CD4-positive, alpha-beta memory T cell (primary cell): Measurements from ENCODE around the gene TJP3. TPM values are rescaled to one million over a fixed set of nuclear protein-coding genes. Genes with fewer than 3 reads are reported as not detected.
A peak's percentile ranks its signal among the peaks of the same experiment; 100 is the strongest.

ENCODE experiments used
- CTCF ChIA-PET: fragments of 350-600 bp; sonication (Branson Sonifier 250); formaldehyde crosslinking; loops from one replicate; lab custom pipeline; 2021; ENCODE audit warnings: inconsistent platforms; ENCODE audit not compliant: partially characterized antibody; lab: Charles Lee
- POLR2A ChIA-PET: fragments of 350-600 bp; sonication (Branson Sonifier 250); formaldehyde crosslinking; loops from one replicate; lab custom pipeline; 2021; ENCODE audit not compliant: partially characterized antibody; lab: Charles Lee
- DNase-seq, 5 donors: peaks; one replicate each; pipeline versions ENCODE4 v3.0.0 to v3.0.0-alpha.2; 2020 to 2022; ENCODE audit warnings: mixed read lengths in 1 of 5
- H3K27ac ChIP-seq: one replicate; pipeline ENCODE4 v1.7.0; 2013; ENCODE audit warnings: low read depth, low read length
- H3K27me3 ChIP-seq: 2 replicates; pipeline ENCODE4 v1.7.0; 2013; ENCODE audit warnings: mild to moderate bottlenecking, low read length, moderate library complexity; ENCODE audit not compliant: insufficient read depth
- H3K36me3 ChIP-seq: 2 replicates; pipeline ENCODE4 v1.7.0; 2013; ENCODE audit warnings: mild to moderate bottlenecking, low read length, moderate library complexity; ENCODE audit not compliant: insufficient read depth
- H3K4me1 ChIP-seq: 2 replicates; pipeline ENCODE4 v1.7.0; 2013; ENCODE audit warnings: mild to moderate bottlenecking, low read length, moderate library complexity; ENCODE audit not compliant: insufficient read depth
- H3K4me3 ChIP-seq, 2 donors: one replicate each; pipeline ENCODE4 v1.7.0; 2013; ENCODE audit warnings: low read length in 2 of 2, mild to moderate bottlenecking in 1 of 2
- H3K9me3 ChIP-seq, 2 donors: one replicate each; pipeline ENCODE4 v1.7.0; 2013; ENCODE audit warnings: low read length in 2 of 2, control low read depth in 1 of 2; ENCODE audit not compliant: control insufficient read depth in 1 of 2
- H3K27ac Mint-ChIP-seq, 7 donors: one replicate each; pipeline ENCODE4 v1.8.0; 2020 to 2021; ENCODE audit warnings: mixed read lengths in 7 of 7, mild to moderate bottlenecking in 6 of 7, inconsistent platforms in 3 of 7, moderate library complexity in 3 of 7
- H3K27me3 Mint-ChIP-seq, 2 donors: one replicate each; pipeline ENCODE4 v1.8.0; 2020 to 2021; ENCODE audit warnings: mixed read lengths in 2 of 2
- H3K36me3 Mint-ChIP-seq, 2 donors: one replicate each; pipeline ENCODE4 v1.8.0; 2020 to 2021; ENCODE audit warnings: mixed read lengths in 2 of 2, inconsistent platforms in 1 of 2, mild to moderate bottlenecking in 1 of 2
- H3K4me1 Mint-ChIP-seq, 4 donors: one replicate each; pipeline ENCODE4 v1.8.0; 2020 to 2021; ENCODE audit warnings: mixed read lengths in 4 of 4, mild to moderate bottlenecking in 1 of 4
- H3K4me3 Mint-ChIP-seq, 8 donors: one replicate each; pipeline ENCODE4 v1.8.0; 2020 to 2021; ENCODE audit warnings: mixed read lengths in 8 of 8, mild to moderate bottlenecking in 7 of 8, moderate library complexity in 6 of 8, inconsistent platforms in 3 of 8
- H3K9me3 Mint-ChIP-seq, 8 donors: one replicate each; pipeline ENCODE4 v1.8.0; 2020 to 2021; ENCODE audit warnings: mixed read lengths in 8 of 8, mild to moderate bottlenecking in 5 of 8, inconsistent platforms in 3 of 8, moderate library complexity in 1 of 8
- intact Hi-C: fragments of 100-400 bp; cut with micrococcal nuclease; formaldehyde crosslinking; loops from one replicate; pipeline ENCODE4 v1.15.1; 2023
- polyA plus RNA-seq, 2 donors: library from polyadenylated mRNA; unstranded; fragments of 300-500 nt; fragmentation: Illumina TruSeq; gene quantifications; one replicate each; pipeline ENCODE4 v1.2.3, GENCODE V29; 2021
- total RNA-seq, 2 experiments: library from RNA; stranded (reverse); gene quantifications; one replicate each; pipeline ENCODE4 v1.2.3, GENCODE V29; 2021

TJP3 gene
- total and polyA plus RNA-seq, 4 experiments from 2014 or later: 17.6 to 23.4 (median 20.6) TPM

DNA sequence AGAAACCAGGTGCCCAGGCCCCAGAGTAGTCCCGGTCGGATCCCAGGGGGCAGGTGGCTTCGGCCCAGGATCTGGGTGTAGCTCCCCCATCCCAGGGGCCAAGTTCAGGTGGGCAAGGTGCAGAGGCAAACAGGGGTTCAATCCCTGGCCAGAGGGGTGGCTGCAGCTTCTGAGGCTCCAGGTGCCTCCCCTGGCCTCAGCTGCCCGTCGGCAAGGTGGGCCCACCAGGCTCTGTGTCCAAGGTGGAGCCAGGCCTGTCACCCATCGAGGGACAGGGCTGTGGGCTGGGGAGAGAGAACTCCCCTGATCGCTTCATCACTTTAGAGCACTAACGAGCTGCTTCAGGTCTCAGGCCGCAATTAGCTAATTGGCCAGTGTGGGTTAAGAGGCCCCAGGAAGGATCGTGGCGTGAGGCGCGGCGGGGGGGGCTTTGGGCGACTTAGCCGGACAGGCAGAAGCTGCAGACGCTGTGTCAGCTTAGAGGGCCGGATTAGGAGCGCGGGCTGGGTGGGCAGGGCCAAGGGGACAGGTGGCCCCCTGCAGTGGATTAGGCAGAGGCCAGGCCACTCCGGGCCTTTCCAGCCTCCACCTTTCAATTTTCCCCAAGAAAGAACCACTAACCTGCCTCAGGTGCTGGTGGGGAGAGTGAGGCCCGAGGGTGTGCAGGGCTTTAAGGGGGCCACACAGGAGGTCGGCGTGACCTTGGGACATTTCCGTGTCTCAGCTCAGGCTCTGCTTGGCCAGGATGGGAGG is 66.6 kb downstream of the TJP3 start:
- no peak overlapping the region for H3K27ac ChIP-seq
- CTCF ChIA-PET: interaction anchor here (0.9 kb wide), 1 partner anchor 48 kb away, joined by 3 read pairs; no protein-coding TSS in a partner anchor
- peak in 1 of 5 donors; percentile 27 for DNase-seq
- H3K9me3 ChIP-seq: no peaks in the 10 kb centered on the region
- H3K27ac Mint-ChIP-seq: peak overlapping the region in 2 of 7 donors; percentile 57 to 62
- peaks cover 0 to under 1% (median 0%) of the 10 kb centered on the region in 8 donors for H3K9me3 Mint-ChIP-seq
- no peaks in the 10 kb centered on the region for H3K36me3 ChIP-seq
- H3K4me1 ChIP-seq: no peaks in the 10 kb centered on the region
- H3K27me3 Mint-ChIP-seq: no peaks in the 10 kb centered on the region
- H3K4me3 ChIP-seq: no peak overlapping the region
- POLR2A ChIA-PET: interaction anchor here (1.6 to 2.3 kb wide), 2 partner anchors 12 to 38 kb away, joined by 4 to 11 read pairs; partner anchors contain the start of genes APBA3 and MRPL54
- peaks cover 3 to 4% of the 10 kb centered on the region in 2 donors for H3K36me3 Mint-ChIP-seq
- H3K4me1 Mint-ChIP-seq: peaks cover 0 to 2% (median under 1%) of the 10 kb centered on the region in 4 donors
- intact Hi-C loops: no loop called here
- H3K27me3 ChIP-seq: no peaks in the 10 kb centered on the region
- H3K4me3 Mint-ChIP-seq: no peak overlapping the region

DNA sequence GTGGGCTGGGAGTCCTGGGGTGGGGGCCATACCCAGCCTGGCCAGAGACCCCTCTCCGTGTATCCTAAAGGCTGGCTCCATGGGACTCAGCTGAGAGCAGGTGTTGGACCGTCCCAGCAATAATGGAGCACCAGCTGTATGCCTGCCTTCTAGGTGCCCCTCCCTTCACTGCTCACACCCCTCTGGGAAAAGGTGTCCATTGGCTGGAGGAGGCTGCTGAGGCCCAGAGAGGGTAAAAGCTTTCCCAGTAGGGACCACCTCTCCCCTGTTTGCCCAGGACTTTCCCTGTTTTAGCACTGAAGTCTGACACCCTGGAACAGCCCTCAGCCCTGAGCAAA is 67.2 kb downstream of the TJP3 start:
- ChIA-PET CTCF (no interaction called here), POLR2A (interaction anchor here (1.6 to 2.3 kb wide), 2 partner anchors 13 to 37 kb away, joined by 4 to 11 read pairs; partner anchors contain the start of genes APBA3 and MRPL54)
- Histone ChIP-seq H3K27me3 (no peaks in the 10 kb centered on the region), H3K27ac (no peak overlapping the region), H3K36me3 (no peaks in the 10 kb centered on the region), H3K9me3 (no peaks in the 10 kb centered on the region), H3K4me1 (no peaks in the 10 kb centered on the region), H3K4me3 (no peak overlapping the region)
- H3K27me3 Mint-ChIP-seq: no peaks in the 10 kb centered on the region
- peaks cover 0 to 3% (median 0%) of the 10 kb centered on the region in 8 donors for H3K9me3 Mint-ChIP-seq
- H3K4me1 Mint-ChIP-seq: peaks cover 0 to 2% (median under 1%) of the 10 kb centered on the region in 4 donors
- no peak overlapping the region for H3K4me3 Mint-ChIP-seq
- H3K36me3 Mint-ChIP-seq: peaks cover 3 to 4% of the 10 kb centered on the region in 2 donors
- no peak for DNase-seq
- intact Hi-C loops: no loop called here
- H3K27ac Mint-ChIP-seq: no peak overlapping the region

DNA sequence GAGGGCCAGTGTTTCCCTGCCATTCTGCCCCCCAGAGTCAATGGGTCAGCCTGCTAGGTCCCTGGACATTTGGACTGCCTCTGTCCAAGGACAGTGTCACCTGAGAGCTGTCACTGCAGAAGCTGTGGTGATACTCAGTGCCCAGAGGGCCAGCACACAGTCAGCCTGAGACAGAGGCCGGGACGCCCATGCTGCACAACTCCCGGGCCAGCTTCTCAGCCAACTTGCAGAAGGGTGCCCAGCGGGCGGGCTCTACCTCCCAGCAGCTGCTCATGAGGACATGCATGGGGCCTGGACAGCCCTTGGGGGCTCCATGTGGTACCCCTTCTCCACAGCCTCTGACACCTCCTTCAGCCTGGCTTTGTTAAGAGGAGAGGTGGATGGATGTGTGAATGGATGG is 67.6 kb downstream of the TJP3 start:
- POLR2A ChIA-PET: interaction anchor here (1.6 to 2.3 kb wide), 2 partner anchors 13 to 37 kb away, joined by 4 to 11 read pairs; partner anchors contain the start of genes APBA3 and MRPL54
- Histone ChIP-seq H3K36me3 (no peaks in the 10 kb centered on the region), H3K4me3 (no peak overlapping the region), H3K4me1 (no peaks in the 10 kb centered on the region), H3K27me3 (no peaks in the 10 kb centered on the region), H3K9me3 (peaks cover 0 to 2% of the 10 kb centered on the region in 2 donors), H3K27ac (no peak overlapping the region)
- CTCF ChIA-PET: no interaction called here
- Mint-ChIP-seq H3K4me1 (peaks cover 0 to 2% (median 1%) of the 10 kb centered on the region in 4 donors), H3K9me3 (peaks cover 0 to 5% (median 1%) of the 10 kb centered on the region in 8 donors), H3K27me3 (no peaks in the 10 kb centered on the region), H3K27ac (no peak overlapping the region), H3K4me3 (no peak overlapping the region), H3K36me3 (peaks cover 4% of the 10 kb centered on the region in 2 donors)
- DNase-seq: peak in 1 of 5 donors; percentile 22
- intact Hi-C loops: no loop called here

GRCh38 chr19:3776479-3777040 is 68.4 kb downstream of the TJP3 start:
- Mint-ChIP-seq H3K27me3 (no peaks in the 10 kb centered on the region), H3K27ac (no peak overlapping the region), H3K36me3 (peaks cover 5 to 8% of the 10 kb centered on the region in 2 donors), H3K9me3 (peaks cover 0 to 11% (median 9%) of the 10 kb centered on the region in 8 donors), H3K4me3 (no peak overlapping the region), H3K4me1 (peaks cover 0 to 9% (median 4%) of the 10 kb centered on the region in 4 donors)
- Histone ChIP-seq H3K4me3 (no peak overlapping the region), H3K27me3 (no peaks in the 10 kb centered on the region), H3K36me3 (no peaks in the 10 kb centered on the region), H3K27ac (no peak overlapping the region), H3K9me3 (peaks cover 0 to 9% of the 10 kb centered on the region in 2 donors), H3K4me1 (no peaks in the 10 kb centered on the region)
- ChIA-PET POLR2A (no interaction called here), CTCF (no interaction called here)
- no peak for DNase-seq
- intact Hi-C loops: no loop called here

- POLR2A ChIA-PET: interaction anchor here (1.2 kb wide), 1 partner anchor 16 kb away, joined by 4 read pairs; the partner anchor contains the start of gene MRPL54
- no peak overlapping the region for H3K4me3 ChIP-seq
- no peak overlapping the region for H3K27ac Mint-ChIP-seq
Measured at GRCh38 chr19:3778104-3778867, 70.1 kb downstream of the TJP3 start.

DNA sequence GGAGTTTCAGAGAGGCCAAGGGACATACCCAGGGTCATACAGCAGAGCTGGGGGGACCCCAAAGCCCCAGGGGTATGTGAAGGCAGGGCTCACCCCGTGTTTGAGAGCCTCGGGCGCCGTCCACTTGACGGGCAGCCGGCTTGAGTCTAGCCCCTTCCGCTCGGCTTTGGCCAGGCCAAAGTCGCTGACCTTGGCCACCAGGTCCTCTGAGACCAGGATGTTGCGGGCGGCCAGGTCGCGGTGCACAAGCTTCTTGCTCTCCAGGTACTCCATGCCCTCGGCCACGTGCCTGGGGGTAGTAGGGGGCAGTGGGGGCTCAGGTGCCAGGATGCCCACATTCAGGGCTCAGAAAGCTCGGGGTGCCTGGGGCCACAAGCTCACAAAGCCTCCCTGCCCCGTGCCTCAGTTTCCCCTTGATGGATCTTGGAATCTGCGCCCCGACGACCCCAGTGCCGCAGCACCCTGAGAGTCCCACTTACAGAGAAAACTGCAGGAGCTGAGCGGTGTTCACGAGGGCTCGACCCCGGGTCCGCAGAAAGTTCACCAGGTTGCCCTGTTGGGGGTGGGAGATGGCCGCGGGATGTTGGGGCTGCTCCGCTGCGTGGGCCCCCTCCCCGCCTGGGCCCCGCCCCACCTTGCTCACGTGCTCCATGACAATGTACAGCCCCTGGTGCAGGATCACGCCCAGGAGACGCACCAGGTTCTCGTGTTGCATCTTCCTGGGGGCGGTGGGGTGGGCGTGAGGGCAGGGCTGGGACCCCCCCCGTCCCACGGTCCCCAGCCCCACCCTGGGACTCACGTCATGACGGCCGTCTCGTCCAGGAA is 70.9 kb downstream of the TJP3 start:
- H3K9me3 Mint-ChIP-seq: peaks cover 2 to 27% (median 19%) of the 10 kb centered on the region in 8 donors
- peaks cover 0 to 10% (median 4%) of the 10 kb centered on the region in 4 donors for H3K4me1 Mint-ChIP-seq
- H3K27ac ChIP-seq: no peak overlapping the region
- peak in 1 of 5 donors; percentile 17 for DNase-seq
- H3K4me3 Mint-ChIP-seq: no peak overlapping the region
- H3K9me3 ChIP-seq: peaks cover 0 to 17% of the 10 kb centered on the region in 2 donors
- intact Hi-C loops: no loop called here
- peaks cover 14 to 20% of the 10 kb centered on the region in 2 donors for H3K36me3 Mint-ChIP-seq
- no peaks in the 10 kb centered on the region for H3K4me1 ChIP-seq
- H3K27me3 ChIP-seq: no peaks in the 10 kb centered on the region
- no peaks in the 10 kb centered on the region for H3K36me3 ChIP-seq
- ChIA-PET CTCF (no interaction called here), POLR2A (interaction anchor here (0.8 to 1.2 kb wide), 2 partner anchors 16 to 17 kb away, joined by 3 to 4 read pairs; partner anchors contain the start of gene MRPL54)
- no peaks in the 10 kb centered on the region for H3K27me3 Mint-ChIP-seq
- no peak overlapping the region for H3K4me3 ChIP-seq
- H3K27ac Mint-ChIP-seq: no peak overlapping the region

More at GRCh38 chr19:3778104-3778867, 70.1 kb downstream of the TJP3 start:
- H3K4me1 ChIP-seq: no peaks in the 10 kb centered on the region
- H3K4me1 Mint-ChIP-seq: peaks cover 0 to 10% (median 3%) of the 10 kb centered on the region in 4 donors
- H3K27me3 ChIP-seq: no peaks in the 10 kb centered on the region
- no peak overlapping the region for H3K4me3 Mint-ChIP-seq
- no peaks in the 10 kb centered on the region for H3K27me3 Mint-ChIP-seq
- DNase-seq: peak in 1 of 5 donors; percentile 11
- H3K9me3 ChIP-seq: peaks cover 0 to 17% of the 10 kb centered on the region in 2 donors
- H3K36me3 Mint-ChIP-seq: peaks cover 14 to 20% of the 10 kb centered on the region in 2 donors
- peaks cover 2 to 27% (median 19%) of the 10 kb centered on the region in 8 donors for H3K9me3 Mint-ChIP-seq
- CTCF ChIA-PET: no interaction called here
- no peak overlapping the region for H3K27ac ChIP-seq
- no peaks in the 10 kb centered on the region for H3K36me3 ChIP-seq
- intact Hi-C loops: no loop called here
